Heart left ventricle (tissue), 13 donors: Measurements from ENCODE around the gene ZNF571.

ENCODE experiments used
- POLR2A ChIP-seq, 2 donors: fragments of 450-650 bp; IDR thresholded peaks; one replicate each; pipeline ENCODE4 v1.6.1; 2017; ENCODE audit warnings: antibody characterized with exemption in 2 of 2, mild to moderate bottlenecking in 2 of 2, moderate library complexity in 2 of 2
- TF ChIP-seq, protein P1 (sequence below), 12 donors: fragments of 200-600 bp; sonication (generic) in 4 of 12; IDR thresholded peaks; one replicate each; pipeline versions ENCODE4 v1.5.0 to v1.8.0; 2018 to 2022; ENCODE audit warnings: antibody characterized with exemption in 12 of 12, mild to moderate bottlenecking in 5 of 12
- donor health status: ischemic (EF 13 %, LVEDD 7.1; RV severe dilation, severe dysfunction).
- donor health status: DM: no; HTN: yes; CAD: no.
- donor health status: DM: no; HTN: no; CAD: no.
- donor health status: ischemic (EF 25% LVEDD 6.9; RV normal size, moderate dysfunction).
- donor health status: ischemic (EF 25% LVEDD 5.7; RV mildly dilated, moderate dysfunction).
- donor health status: ischemic (EF 35%, LVEDD 5.7; RV mildly dilated, moderate dysfunction).
- donor health status: nonischemic (EF 11% LVEDD 7.7; RV severe dilation, severe dysfunction).
- donor health status: DM: yes; HTN: yes; CAD: no.
- donor health status: PGD.
- donor health status: ischemic (EF 29% LVEDD 5.4; RV normal size, mild dysfunction).
- donor health status: nonischemic (EF 23%, LVEDD 6.1; RV moderate dilation, normal function).

DNA sequence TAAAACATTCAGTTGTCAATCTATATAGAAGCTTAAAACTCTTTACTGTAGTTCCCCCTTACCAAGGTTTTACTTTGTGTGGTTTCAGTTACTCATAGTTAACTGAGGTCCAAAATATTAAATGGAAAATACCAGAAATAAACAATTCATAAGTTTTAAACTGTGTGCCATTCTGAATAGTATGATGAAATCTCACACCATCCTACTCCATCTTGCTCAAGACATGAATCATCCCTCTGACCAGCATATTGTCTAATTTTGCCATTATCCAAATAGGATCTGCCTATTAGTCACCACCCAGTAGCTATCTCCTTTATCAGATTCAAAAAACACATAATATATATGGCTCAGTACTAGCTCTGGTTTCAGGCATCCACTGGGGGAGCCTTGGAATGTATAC is 22.4 kb downstream of the ZNF571 start:
- TF ChIP-seq, protein P1, sequence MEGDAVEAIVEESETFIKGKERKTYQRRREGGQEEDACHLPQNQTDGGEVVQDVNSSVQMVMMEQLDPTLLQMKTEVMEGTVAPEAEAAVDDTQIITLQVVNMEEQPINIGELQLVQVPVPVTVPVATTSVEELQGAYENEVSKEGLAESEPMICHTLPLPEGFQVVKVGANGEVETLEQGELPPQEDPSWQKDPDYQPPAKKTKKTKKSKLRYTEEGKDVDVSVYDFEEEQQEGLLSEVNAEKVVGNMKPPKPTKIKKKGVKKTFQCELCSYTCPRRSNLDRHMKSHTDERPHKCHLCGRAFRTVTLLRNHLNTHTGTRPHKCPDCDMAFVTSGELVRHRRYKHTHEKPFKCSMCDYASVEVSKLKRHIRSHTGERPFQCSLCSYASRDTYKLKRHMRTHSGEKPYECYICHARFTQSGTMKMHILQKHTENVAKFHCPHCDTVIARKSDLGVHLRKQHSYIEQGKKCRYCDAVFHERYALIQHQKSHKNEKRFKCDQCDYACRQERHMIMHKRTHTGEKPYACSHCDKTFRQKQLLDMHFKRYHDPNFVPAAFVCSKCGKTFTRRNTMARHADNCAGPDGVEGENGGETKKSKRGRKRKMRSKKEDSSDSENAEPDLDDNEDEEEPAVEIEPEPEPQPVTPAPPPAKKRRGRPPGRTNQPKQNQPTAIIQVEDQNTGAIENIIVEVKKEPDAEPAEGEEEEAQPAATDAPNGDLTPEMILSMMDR (IDR thresholded peaks at IDR 0.05): no peak
- no peak for TF ChIP-seq POLR2A (IDR thresholded peaks at IDR 0.05)
